HEK293 (cell line): ENCODE data around the gene POU4F3.

Experiments used
- ZFP37 ChIP-seq: fragments of 450-650 bp; formaldehyde crosslinking; IDR thresholded peaks from 2 replicates; pipeline ENCODE4 v1.5.1; 2016; ENCODE audit warnings: missing biosample characterization, missing genetic modification characterization
- TF ChIP-seq, protein P1 (sequence below): fragments of 450-650 bp; formaldehyde crosslinking; IDR thresholded peaks from 2 replicates; pipeline ENCODE4 v1.5.1; 2016; ENCODE audit warnings: missing biosample characterization, missing genetic modification characterization
- TF ChIP-seq, protein P2 (sequence below): fragments of 450-650 bp; formaldehyde crosslinking; IDR thresholded peaks from 2 replicates; pipeline ENCODE4 v1.5.1; 2016; ENCODE audit warnings: missing biosample characterization, missing genetic modification characterization, low read depth
- TF ChIP-seq, protein P3 (sequence below): fragments of 450-650 bp; formaldehyde crosslinking; IDR thresholded peaks from 2 replicates; pipeline ENCODE4 v1.5.1; 2016; ENCODE audit warnings: missing biosample characterization, missing genetic modification characterization
- TF ChIP-seq, protein P4 (sequence below): fragments of 450-650 bp; formaldehyde crosslinking; IDR thresholded peaks from 2 replicates; pipeline ENCODE4 v1.5.1; 2016; ENCODE audit warnings: missing biosample characterization, missing genetic modification characterization
- TF ChIP-seq, protein P5 (sequence below): fragments of 450-650 bp; formaldehyde crosslinking; IDR thresholded peaks from 2 replicates; pipeline ENCODE4 v1.5.1; 2016; ENCODE audit warnings: missing biosample characterization, missing genetic modification characterization

DNA sequence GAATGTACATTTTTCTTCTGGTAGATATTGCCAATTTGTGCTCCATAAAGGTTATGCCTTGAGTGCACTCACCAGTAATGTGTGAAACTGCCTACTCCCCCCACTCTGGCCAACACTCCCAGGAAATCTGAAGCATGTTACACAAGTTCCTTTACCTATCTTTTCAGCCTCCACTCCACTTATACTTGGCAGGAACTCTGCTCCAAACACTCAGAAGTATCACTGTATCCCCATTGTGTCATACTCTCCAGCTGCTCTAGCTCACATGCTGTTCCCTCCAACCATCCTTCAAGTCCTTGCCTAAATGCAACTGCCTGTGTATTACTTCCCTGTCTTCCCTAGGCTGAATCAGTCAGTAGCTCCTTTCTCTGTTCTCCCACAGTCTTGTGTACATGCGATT is 28.3 kb downstream of the POU4F3 start:
- TF ChIP-seq, protein P1, sequence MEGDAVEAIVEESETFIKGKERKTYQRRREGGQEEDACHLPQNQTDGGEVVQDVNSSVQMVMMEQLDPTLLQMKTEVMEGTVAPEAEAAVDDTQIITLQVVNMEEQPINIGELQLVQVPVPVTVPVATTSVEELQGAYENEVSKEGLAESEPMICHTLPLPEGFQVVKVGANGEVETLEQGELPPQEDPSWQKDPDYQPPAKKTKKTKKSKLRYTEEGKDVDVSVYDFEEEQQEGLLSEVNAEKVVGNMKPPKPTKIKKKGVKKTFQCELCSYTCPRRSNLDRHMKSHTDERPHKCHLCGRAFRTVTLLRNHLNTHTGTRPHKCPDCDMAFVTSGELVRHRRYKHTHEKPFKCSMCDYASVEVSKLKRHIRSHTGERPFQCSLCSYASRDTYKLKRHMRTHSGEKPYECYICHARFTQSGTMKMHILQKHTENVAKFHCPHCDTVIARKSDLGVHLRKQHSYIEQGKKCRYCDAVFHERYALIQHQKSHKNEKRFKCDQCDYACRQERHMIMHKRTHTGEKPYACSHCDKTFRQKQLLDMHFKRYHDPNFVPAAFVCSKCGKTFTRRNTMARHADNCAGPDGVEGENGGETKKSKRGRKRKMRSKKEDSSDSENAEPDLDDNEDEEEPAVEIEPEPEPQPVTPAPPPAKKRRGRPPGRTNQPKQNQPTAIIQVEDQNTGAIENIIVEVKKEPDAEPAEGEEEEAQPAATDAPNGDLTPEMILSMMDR (tag by site-specific recombination), result no peak
- TF ChIP-seq, protein P2, sequence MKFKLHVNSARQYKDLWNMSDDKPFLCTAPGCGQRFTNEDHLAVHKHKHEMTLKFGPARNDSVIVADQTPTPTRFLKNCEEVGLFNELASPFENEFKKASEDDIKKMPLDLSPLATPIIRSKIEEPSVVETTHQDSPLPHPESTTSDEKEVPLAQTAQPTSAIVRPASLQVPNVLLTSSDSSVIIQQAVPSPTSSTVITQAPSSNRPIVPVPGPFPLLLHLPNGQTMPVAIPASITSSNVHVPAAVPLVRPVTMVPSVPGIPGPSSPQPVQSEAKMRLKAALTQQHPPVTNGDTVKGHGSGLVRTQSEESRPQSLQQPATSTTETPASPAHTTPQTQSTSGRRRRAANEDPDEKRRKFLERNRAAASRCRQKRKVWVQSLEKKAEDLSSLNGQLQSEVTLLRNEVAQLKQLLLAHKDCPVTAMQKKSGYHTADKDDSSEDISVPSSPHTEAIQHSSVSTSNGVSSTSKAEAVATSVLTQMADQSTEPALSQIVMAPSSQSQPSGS (tag by site-specific recombination), result no peak
- TF ChIP-seq, protein P3, sequence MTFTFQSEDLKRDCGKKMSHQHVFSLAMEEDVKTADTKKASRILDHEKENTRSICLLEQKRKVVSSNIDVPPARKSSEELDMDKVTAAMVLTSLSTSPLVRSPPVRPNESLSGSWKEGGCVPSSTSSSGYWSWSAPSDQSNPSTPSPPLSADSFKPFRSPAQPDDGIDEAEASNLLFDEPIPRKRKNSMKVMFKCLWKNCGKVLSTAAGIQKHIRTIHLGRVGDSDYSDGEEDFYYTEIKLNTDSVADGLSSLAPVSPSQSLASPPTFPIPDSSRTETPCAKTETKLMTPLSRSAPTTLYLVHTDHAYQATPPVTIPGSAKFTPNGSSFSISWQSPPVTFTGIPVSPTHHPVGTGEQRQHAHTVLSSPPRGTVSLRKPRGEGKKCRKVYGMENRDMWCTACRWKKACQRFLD (tag by site-specific recombination), result no peak
- TF ChIP-seq, protein P4, sequence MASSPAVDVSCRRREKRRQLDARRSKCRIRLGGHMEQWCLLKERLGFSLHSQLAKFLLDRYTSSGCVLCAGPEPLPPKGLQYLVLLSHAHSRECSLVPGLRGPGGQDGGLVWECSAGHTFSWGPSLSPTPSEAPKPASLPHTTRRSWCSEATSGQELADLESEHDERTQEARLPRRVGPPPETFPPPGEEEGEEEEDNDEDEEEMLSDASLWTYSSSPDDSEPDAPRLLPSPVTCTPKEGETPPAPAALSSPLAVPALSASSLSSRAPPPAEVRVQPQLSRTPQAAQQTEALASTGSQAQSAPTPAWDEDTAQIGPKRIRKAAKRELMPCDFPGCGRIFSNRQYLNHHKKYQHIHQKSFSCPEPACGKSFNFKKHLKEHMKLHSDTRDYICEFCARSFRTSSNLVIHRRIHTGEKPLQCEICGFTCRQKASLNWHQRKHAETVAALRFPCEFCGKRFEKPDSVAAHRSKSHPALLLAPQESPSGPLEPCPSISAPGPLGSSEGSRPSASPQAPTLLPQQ (tag by site-specific recombination), result no peak
- TF ChIP-seq, protein P5, sequence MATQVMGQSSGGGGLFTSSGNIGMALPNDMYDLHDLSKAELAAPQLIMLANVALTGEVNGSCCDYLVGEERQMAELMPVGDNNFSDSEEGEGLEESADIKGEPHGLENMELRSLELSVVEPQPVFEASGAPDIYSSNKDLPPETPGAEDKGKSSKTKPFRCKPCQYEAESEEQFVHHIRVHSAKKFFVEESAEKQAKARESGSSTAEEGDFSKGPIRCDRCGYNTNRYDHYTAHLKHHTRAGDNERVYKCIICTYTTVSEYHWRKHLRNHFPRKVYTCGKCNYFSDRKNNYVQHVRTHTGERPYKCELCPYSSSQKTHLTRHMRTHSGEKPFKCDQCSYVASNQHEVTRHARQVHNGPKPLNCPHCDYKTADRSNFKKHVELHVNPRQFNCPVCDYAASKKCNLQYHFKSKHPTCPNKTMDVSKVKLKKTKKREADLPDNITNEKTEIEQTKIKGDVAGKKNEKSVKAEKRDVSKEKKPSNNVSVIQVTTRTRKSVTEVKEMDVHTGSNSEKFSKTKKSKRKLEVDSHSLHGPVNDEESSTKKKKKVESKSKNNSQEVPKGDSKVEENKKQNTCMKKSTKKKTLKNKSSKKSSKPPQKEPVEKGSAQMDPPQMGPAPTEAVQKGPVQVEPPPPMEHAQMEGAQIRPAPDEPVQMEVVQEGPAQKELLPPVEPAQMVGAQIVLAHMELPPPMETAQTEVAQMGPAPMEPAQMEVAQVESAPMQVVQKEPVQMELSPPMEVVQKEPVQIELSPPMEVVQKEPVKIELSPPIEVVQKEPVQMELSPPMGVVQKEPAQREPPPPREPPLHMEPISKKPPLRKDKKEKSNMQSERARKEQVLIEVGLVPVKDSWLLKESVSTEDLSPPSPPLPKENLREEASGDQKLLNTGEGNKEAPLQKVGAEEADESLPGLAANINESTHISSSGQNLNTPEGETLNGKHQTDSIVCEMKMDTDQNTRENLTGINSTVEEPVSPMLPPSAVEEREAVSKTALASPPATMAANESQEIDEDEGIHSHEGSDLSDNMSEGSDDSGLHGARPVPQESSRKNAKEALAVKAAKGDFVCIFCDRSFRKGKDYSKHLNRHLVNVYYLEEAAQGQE (tag by site-specific recombination), result no peak
- no peak for TF ChIP-seq ZFP37 (tag by site-specific recombination)
